ENCODE results near the gene VILL.

The VILL gene

GRCh38 chr3:38015485-38015884 lies 24.9 kb downstream of the VILL start:
- TF ChIP-seq RAD21 (IDR thresholded peaks at IDR 0.05; ENCODE audit: low read depth) = no peak
- no peak for TF ChIP-seq CREB1 (IDR thresholded peaks at IDR 0.05; ENCODE audit: low read depth)
- TF ChIP-seq YY1 (IDR thresholded peaks at IDR 0.05; ENCODE audit: low read depth) = no peak
- no peak for TF ChIP-seq ZBTB7A (IDR thresholded peaks at IDR 0.05; ENCODE audit: low read depth)
- no peak for TF ChIP-seq TAF1 (IDR thresholded peaks at IDR 0.05; ENCODE audit: low read depth)
- TF ChIP-seq EGR1 (IDR thresholded peaks at IDR 0.05) = no peak
- TF ChIP-seq, protein P1, sequence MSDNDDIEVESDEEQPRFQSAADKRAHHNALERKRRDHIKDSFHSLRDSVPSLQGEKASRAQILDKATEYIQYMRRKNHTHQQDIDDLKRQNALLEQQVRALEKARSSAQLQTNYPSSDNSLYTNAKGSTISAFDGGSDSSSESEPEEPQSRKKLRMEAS (IDR thresholded peaks at IDR 0.05) = no peak
- TF ChIP-seq TCF12 (IDR thresholded peaks at IDR 0.05; ENCODE audit: low read depth) = no peak
- TF ChIP-seq EP300 (IDR thresholded peaks at IDR 0.05; ENCODE audit: borderline replicate concordance) = no peak
- no peak for TF ChIP-seq CEBPB (IDR thresholded peaks at IDR 0.05)

DNA sequence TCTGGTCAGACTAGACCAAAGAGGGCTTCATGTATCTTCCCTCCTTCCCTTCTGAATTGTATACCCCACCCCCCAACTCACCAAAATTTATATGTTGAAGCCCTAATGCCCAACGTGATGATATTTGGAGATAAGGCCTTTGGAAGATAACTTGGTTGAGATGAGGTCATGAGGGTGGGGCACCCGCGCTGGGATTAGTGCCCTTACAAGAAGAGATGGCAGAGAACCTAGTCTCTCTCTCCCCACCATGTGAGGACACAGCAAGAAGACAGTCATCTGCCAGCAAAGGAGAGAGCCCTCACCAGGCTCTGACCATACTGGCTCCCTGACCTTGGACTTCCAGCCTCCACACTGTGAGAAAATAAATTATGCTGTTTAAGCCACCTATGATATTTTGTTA lies 25.4 kb downstream of the VILL start:
- TF ChIP-seq, protein P2, sequence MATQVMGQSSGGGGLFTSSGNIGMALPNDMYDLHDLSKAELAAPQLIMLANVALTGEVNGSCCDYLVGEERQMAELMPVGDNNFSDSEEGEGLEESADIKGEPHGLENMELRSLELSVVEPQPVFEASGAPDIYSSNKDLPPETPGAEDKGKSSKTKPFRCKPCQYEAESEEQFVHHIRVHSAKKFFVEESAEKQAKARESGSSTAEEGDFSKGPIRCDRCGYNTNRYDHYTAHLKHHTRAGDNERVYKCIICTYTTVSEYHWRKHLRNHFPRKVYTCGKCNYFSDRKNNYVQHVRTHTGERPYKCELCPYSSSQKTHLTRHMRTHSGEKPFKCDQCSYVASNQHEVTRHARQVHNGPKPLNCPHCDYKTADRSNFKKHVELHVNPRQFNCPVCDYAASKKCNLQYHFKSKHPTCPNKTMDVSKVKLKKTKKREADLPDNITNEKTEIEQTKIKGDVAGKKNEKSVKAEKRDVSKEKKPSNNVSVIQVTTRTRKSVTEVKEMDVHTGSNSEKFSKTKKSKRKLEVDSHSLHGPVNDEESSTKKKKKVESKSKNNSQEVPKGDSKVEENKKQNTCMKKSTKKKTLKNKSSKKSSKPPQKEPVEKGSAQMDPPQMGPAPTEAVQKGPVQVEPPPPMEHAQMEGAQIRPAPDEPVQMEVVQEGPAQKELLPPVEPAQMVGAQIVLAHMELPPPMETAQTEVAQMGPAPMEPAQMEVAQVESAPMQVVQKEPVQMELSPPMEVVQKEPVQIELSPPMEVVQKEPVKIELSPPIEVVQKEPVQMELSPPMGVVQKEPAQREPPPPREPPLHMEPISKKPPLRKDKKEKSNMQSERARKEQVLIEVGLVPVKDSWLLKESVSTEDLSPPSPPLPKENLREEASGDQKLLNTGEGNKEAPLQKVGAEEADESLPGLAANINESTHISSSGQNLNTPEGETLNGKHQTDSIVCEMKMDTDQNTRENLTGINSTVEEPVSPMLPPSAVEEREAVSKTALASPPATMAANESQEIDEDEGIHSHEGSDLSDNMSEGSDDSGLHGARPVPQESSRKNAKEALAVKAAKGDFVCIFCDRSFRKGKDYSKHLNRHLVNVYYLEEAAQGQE (IDR thresholded peaks at IDR 0.05; ENCODE audit: low read depth) = no peak
- TF ChIP-seq TCF12 (IDR thresholded peaks at IDR 0.05; ENCODE audit: low read depth) (no peak), EP300 (IDR thresholded peaks at IDR 0.05; ENCODE audit: borderline replicate concordance) (no peak), CREB1 (IDR thresholded peaks at IDR 0.05; ENCODE audit: low read depth) (no peak), TAF1 (IDR thresholded peaks at IDR 0.05; ENCODE audit: low read depth) (no peak)

DNA sequence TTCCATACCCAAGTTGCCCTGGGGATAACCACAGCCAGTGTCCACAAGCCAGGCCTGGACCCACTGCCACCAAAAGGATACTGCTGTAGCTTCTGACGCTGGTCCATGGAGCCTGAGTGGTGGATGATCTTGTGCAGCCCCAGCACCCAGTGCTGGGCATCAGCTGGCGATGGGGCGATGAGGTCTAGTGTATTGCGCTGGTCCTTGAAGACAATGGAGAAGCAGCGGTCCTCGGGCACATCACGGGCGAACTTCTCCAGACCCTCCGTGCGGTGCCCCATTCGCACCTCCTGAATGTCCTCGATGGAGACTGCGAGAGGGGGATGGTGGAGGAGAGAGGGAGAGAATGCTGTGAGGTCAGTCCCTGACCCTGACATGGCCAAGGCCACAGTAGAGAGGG lies 25.8 kb downstream of the VILL start:
- TF ChIP-seq CEBPB (IDR thresholded peaks at IDR 0.05) = no peak
- TF ChIP-seq EGR1 (IDR thresholded peaks at IDR 0.05) = no peak
- TF ChIP-seq, protein P2 (IDR thresholded peaks at IDR 0.05; ENCODE audit: low read depth) = no peak
- no peak for TF ChIP-seq RAD21 (IDR thresholded peaks at IDR 0.05; ENCODE audit: low read depth)
- no peak for TF ChIP-seq NFIC (IDR thresholded peaks at IDR 0.05)
- TF ChIP-seq FOXM1 (IDR thresholded peaks at IDR 0.05; ENCODE audit: borderline replicate concordance, low read depth) = no peak
- TF ChIP-seq, protein P1 (IDR thresholded peaks at IDR 0.05) = no peak
- TF ChIP-seq, protein P3, sequence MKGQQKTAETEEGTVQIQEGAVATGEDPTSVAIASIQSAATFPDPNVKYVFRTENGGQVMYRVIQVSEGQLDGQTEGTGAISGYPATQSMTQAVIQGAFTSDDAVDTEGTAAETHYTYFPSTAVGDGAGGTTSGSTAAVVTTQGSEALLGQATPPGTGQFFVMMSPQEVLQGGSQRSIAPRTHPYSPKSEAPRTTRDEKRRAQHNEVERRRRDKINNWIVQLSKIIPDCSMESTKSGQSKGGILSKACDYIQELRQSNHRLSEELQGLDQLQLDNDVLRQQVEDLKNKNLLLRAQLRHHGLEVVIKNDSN (IDR thresholded peaks at IDR 0.05) = no peak
- no peak for TF ChIP-seq YY1 (IDR thresholded peaks at IDR 0.05; ENCODE audit: low read depth)
- no peak for TF ChIP-seq TAF1 (IDR thresholded peaks at IDR 0.05; ENCODE audit: low read depth)
- TF ChIP-seq CREB1 (IDR thresholded peaks at IDR 0.05; ENCODE audit: low read depth) = no peak
- TF ChIP-seq TCF12 (IDR thresholded peaks at IDR 0.05; ENCODE audit: low read depth) = no peak
- no peak for TF ChIP-seq TEAD4 (IDR thresholded peaks at IDR 0.05)
- TF ChIP-seq ZBTB7A (IDR thresholded peaks at IDR 0.05; ENCODE audit: low read depth) = no peak

DNA sequence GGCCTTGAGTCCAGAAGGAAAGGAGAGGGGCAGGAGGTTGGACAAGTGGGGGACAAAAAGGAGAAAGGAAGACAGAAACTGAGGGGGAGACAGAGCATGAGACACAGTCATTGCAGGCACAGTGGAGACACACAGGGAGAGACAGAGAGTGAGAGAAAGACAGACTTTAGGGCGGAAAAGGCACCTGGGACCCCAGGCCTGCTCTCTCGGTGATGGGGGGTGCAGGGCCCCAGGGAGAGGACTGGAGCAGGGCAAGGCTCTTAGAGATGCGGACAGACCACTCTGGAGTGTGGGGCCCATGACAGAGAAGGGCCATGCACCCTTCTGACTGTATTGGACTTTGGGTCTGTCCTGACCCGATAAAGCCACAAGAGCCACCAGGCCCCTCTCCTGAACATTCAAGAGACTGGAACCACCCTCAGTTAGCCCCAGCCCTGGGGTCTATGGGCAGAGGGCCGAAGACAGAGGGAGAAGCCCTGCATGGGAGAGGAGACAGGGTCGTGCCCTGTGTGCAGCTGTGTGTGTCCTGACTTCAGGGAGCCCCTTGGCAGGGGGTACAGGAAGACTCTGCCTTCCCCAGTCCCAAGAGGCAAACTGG lies 26.4 kb downstream of the VILL start:
- TF ChIP-seq FOXM1 (IDR thresholded peaks at IDR 0.05; ENCODE audit: borderline replicate concordance, low read depth) (no peak), TAF1 (IDR thresholded peaks at IDR 0.05; ENCODE audit: low read depth) (no peak), ZBTB7A (IDR thresholded peaks at IDR 0.05; ENCODE audit: low read depth) (no peak), NFIC (IDR thresholded peaks at IDR 0.05) (no peak), YY1 (IDR thresholded peaks at IDR 0.05; ENCODE audit: low read depth) (no peak), RAD21 (IDR thresholded peaks at IDR 0.05; ENCODE audit: low read depth) (no peak)
- TF ChIP-seq, protein P1 (IDR thresholded peaks at IDR 0.05) = no peak

DNA sequence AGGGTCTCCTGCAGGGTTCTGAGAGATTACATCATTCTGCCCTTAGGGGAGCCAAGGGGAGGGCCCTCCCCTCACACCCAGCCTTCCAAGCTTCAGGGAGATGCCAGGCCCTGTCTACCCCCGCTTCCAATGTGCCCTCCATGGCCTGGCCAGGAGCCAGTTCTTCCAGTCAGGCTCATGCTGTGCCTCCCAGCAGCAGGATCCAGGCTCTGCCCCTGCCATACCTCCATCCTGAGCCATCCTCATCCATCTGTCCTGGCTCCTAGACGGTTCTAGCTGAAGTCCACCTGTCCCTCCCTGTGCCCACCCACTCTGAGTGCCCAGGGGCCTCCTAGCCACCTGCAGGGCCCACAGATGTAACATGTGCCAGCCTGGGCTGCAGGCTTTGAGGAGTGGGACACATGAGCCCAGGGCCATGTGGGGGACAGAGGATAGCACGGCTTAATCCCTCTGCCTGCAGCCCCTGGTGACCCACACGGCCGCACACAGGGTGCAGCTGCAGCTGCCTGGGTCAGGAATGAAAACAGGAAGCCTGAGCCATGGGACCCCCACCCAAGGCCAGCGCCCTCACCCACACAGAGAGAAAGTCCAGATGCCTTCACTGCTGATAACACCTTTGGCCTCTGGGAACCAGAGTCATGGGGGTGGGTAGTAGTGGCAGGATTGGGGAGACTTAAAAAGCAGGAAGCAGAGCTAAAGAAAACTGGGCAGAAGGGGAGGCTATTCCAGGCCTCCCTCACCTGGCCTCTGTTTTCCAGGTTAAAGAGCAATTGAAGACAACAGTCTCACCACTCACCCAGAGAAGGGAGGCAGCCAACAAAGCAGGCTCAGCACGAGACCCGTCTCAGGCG lies 27.1 kb downstream of the VILL start:
- TF ChIP-seq, protein P1 (IDR thresholded peaks at IDR 0.05) = no peak
